H1 (cell line): ENCODE data around the gene SHPK. TPM values are rescaled to one million over a fixed set of nuclear protein-coding genes. Genes with fewer than 3 reads are reported as not detected.

ENCODE experiments used
- CTCF ChIA-PET: fragments of 300-600 bp; sonication (Branson Sonifier 250); formaldehyde crosslinking; loops from one replicate; lab custom pipeline; 2021; ENCODE audit not compliant: partially characterized antibody; lab: Charles Lee
- POLR2A ChIA-PET: fragments of 300-600 bp; sonication (Branson Sonifier 250); formaldehyde crosslinking; loops from one replicate; lab custom pipeline; 2021; ENCODE audit warnings: inconsistent platforms; ENCODE audit not compliant: partially characterized antibody; lab: Charles Lee
- DNase-seq, 2 experiments: peaks; one replicate each; pipeline versions ENCODE4 v3.0.0 to v3.0.0-alpha.2; 2010 to 2022; ENCODE audit warnings: low spot score in 2 of 2, low read depth in 1 of 2, mixed read lengths in 1 of 2
- FAIRE-seq: peaks from 2 replicates; lab custom pipeline; 2011; peaks lifted over from hg19 to GRCh38; lab: Jason Lieb, UNC
- H2AFZ ChIP-seq: 2 replicates; pipeline ENCODE4 v1.8.1; 2012; ENCODE audit warnings: low read length, inconsistent platforms
- H2AK5ac ChIP-seq: 2 replicates; pipeline ENCODE4 v1.6.1; 2013; ENCODE audit warnings: low read depth, low read length
- H2BK120ac ChIP-seq: replicated peaks from 2 replicates; pipeline ENCODE3; 2013; ENCODE audit warnings: low read depth, low read length, inconsistent platforms
- H2BK12ac ChIP-seq: 2 replicates; pipeline ENCODE4 v1.6.1; 2013; ENCODE audit warnings: low read depth, low read length
- H2BK15ac ChIP-seq: 2 replicates; pipeline ENCODE4 v1.6.1; 2013; ENCODE audit warnings: low read length
- H2BK20ac ChIP-seq: 2 replicates; pipeline ENCODE4 v1.6.1; 2013; ENCODE audit warnings: low read length
- H2BK5ac ChIP-seq: 2 replicates; pipeline ENCODE4 v1.6.1; 2013; ENCODE audit warnings: low read depth, low read length
- H3K14ac ChIP-seq: 2 replicates; pipeline ENCODE4 v1.6.1; 2013; ENCODE audit warnings: inconsistent platforms; ENCODE audit not compliant: insufficient read length
- H3K18ac ChIP-seq: 2 replicates; pipeline ENCODE4 v1.6.1; 2013; ENCODE audit warnings: low read length; ENCODE audit errors: extremely low read depth
- H3K23ac ChIP-seq: 2 replicates; pipeline ENCODE4 v1.6.1; 2013; ENCODE audit warnings: inconsistent platforms; ENCODE audit not compliant: insufficient read length
- H3K23me2 ChIP-seq: 2 replicates; pipeline ENCODE4 v1.6.1; 2013; ENCODE audit warnings: low read depth, low read length
- H3K27ac ChIP-seq: 2 replicates; pipeline ENCODE4 v1.6.1; 2011; ENCODE audit warnings: low read depth, low read length, inconsistent platforms
- H3K27me3 ChIP-seq, 4 experiments: replicated peaks in 1 of 4; 1 replicate in 1 of 4; 2 replicates in 3 of 4; pipeline versions ENCODE4 v1.6.1 to v1.8.1; 2011 to 2013; ENCODE audit warnings: low read length in 3 of 4, mild to moderate bottlenecking in 3 of 4, inconsistent platforms in 2 of 4, mixed read lengths in 2 of 4, moderate library complexity in 1 of 4; ENCODE audit not compliant: control insufficient read depth in 3 of 4, insufficient read depth in 3 of 4; ENCODE audit errors: extremely low read depth in 1 of 4
- H3K36me3 ChIP-seq, 4 experiments: 2 replicates each; pipeline versions ENCODE4 v1.6.1 to v1.8.1; 2011 to 2013; ENCODE audit warnings: mild to moderate bottlenecking in 4 of 4, low read length in 3 of 4, moderate library complexity in 2 of 4, control low read depth in 1 of 4, inconsistent platforms in 1 of 4; ENCODE audit not compliant: insufficient read depth in 4 of 4, control insufficient read depth in 2 of 4
- H3K4ac ChIP-seq: replicated peaks from 2 replicates; pipeline ENCODE3; 2013; ENCODE audit warnings: low read length, low read depth, mixed read lengths, inconsistent platforms; ENCODE audit not compliant: insufficient read length
- H3K4me1 ChIP-seq, 4 experiments: replicated peaks in 1 of 4; 1 replicate in 1 of 4; 2 replicates in 3 of 4; pipeline versions ENCODE4 v1.6.1 to v1.8.1; 2011 to 2013; ENCODE audit warnings: low read length in 3 of 4, inconsistent platforms in 2 of 4, mixed read lengths in 1 of 4; ENCODE audit not compliant: insufficient read depth in 4 of 4, control insufficient read depth in 3 of 4
- H3K4me2 ChIP-seq, 2 experiments: 2 replicates each; pipeline versions ENCODE4 v1.6.1 to v1.8.1; 2011 to 2013; ENCODE audit warnings: low read depth in 2 of 2, low read length in 2 of 2, control low read depth in 1 of 2, inconsistent platforms in 1 of 2, mild to moderate bottlenecking in 1 of 2; ENCODE audit not compliant: insufficient read depth in 1 of 2
- H3K4me3 ChIP-seq, 4 experiments: fragments of 200-600, 300-600 bp in 1 of 4; sonication (generic), shearing (Covaris generic), sonication (Bioruptor Twin) in 1 of 4; 2 replicates each; pipeline versions ENCODE4 v1.5.1 to v1.8.1; 2011 to 2016; ENCODE audit warnings: low read length in 4 of 4, low read depth in 3 of 4, control low read depth in 2 of 4, inconsistent platforms in 2 of 4, mild to moderate bottlenecking in 2 of 4, mixed read lengths in 1 of 4, moderate library complexity in 1 of 4; ENCODE audit not compliant: insufficient read depth in 2 of 4; ENCODE audit errors: extremely low read depth in 1 of 4
- H3K56ac ChIP-seq: replicated peaks from 2 replicates; pipeline ENCODE3; 2013; ENCODE audit warnings: low read depth, mild to moderate bottlenecking, mixed read lengths, low read length, inconsistent platforms; ENCODE audit not compliant: insufficient read length
- H3K79me1 ChIP-seq: 2 replicates; pipeline ENCODE4 v1.6.1; 2013; ENCODE audit warnings: low read depth, low read length, control low read depth
- H3K79me2 ChIP-seq, 2 experiments: 2 replicates each; pipeline versions ENCODE4 v1.6.1 to v1.8.1; 2012 to 2013; ENCODE audit warnings: low read length in 2 of 2, mild to moderate bottlenecking in 2 of 2, inconsistent platforms in 1 of 2; ENCODE audit not compliant: insufficient read depth in 2 of 2, control insufficient read depth in 1 of 2
- H3K9ac ChIP-seq, 4 experiments: replicated peaks in 1 of 4; 1 replicate in 1 of 4; 2 replicates in 3 of 4; pipeline versions ENCODE4 v1.6.1 to v1.8.1; 2011 to 2013; ENCODE audit warnings: low read depth in 3 of 4, low read length in 3 of 4, control low read depth in 2 of 4, mild to moderate bottlenecking in 2 of 4, moderate library complexity in 2 of 4, inconsistent platforms in 1 of 4; ENCODE audit errors: extremely low read depth in 1 of 4
- H3K9me3 ChIP-seq, 2 experiments: 2 replicates each; pipeline versions ENCODE4 v1.6.1 to v1.8.1; 2012 to 2013; ENCODE audit warnings: mild to moderate bottlenecking in 2 of 2, moderate library complexity in 2 of 2, control low read depth in 1 of 2, inconsistent platforms in 1 of 2, low read depth in 1 of 2, low read length in 1 of 2, mixed read lengths in 1 of 2; ENCODE audit not compliant: insufficient read depth in 2 of 2
- H4K20me1 ChIP-seq, 2 experiments: replicated peaks in 1 of 2; 2 replicates each; pipeline versions ENCODE3 to v1.8.1; 2011 to 2013; ENCODE audit warnings: inconsistent platforms in 2 of 2, low read length in 2 of 2, mild to moderate bottlenecking in 1 of 2; ENCODE audit not compliant: insufficient read depth in 2 of 2, control insufficient read depth in 1 of 2
- H4K5ac ChIP-seq: 2 replicates; pipeline ENCODE4 v1.6.1; 2013; ENCODE audit warnings: low read length, low read depth, mixed read lengths, inconsistent platforms; ENCODE audit not compliant: insufficient read length
- H4K8ac ChIP-seq: 2 replicates; pipeline ENCODE4 v1.8.0; 2013; ENCODE audit warnings: mild to moderate bottlenecking, moderate library complexity, low read length, inconsistent platforms; ENCODE audit not compliant: insufficient read depth; ENCODE audit errors: extremely low read depth
- H4K91ac ChIP-seq: replicated peaks from 2 replicates; pipeline ENCODE3; 2013; ENCODE audit warnings: low read length, mixed read lengths, inconsistent platforms; ENCODE audit not compliant: insufficient read length
- CREB1 ChIP-seq: IDR thresholded peaks from 2 replicates; pipeline ENCODE4 v1.6.1; 2012; ENCODE audit warnings: inconsistent platforms
- EP300 ChIP-seq, 2 experiments: IDR thresholded peaks; 1 replicate in 1 of 2; 2 replicates in 1 of 2; pipeline ENCODE4 v1.6.1; 2011 to 2012; ENCODE audit warnings: low read depth in 2 of 2, low read length in 2 of 2, mild to moderate bottlenecking in 2 of 2, borderline replicate concordance in 1 of 2, inconsistent platforms in 1 of 2, moderate library complexity in 1 of 2
- FOSL1 ChIP-seq: IDR thresholded peaks from 2 replicates; pipeline ENCODE4 v1.6.1; 2011; ENCODE audit warnings: mild to moderate bottlenecking, low read depth, low read length, moderate library complexity; ENCODE audit not compliant: insufficient read depth
- PHF8 ChIP-seq: fragments of 200-600 bp; sonication (generic); conservative IDR thresholded peaks from 2 replicates; pipeline ENCODE4 v1.7.1; 2012; ENCODE audit warnings: low read depth, mild to moderate bottlenecking, inconsistent platforms, low read length, moderate library complexity
- SIN3A ChIP-seq, 2 experiments: IDR thresholded peaks in 1 of 2; conservative IDR thresholded peaks in 1 of 2; 2 replicates each; pipeline ENCODE4 v1.6.1; 2011 to 2012; ENCODE audit warnings: low read length in 2 of 2, improper control_type of control experiment in 1 of 2, low read depth in 1 of 2, mild to moderate bottlenecking in 1 of 2
- SUZ12 ChIP-seq: fragments of 200-600 bp; sonication (generic); IDR thresholded peaks from 2 replicates; pipeline ENCODE4 v1.6.1; 2012; ENCODE audit warnings: mild to moderate bottlenecking, inconsistent platforms, low read length, moderate library complexity, mixed read lengths
- WGBS, 2 experiments: shearing (Covaris generic) in 1 of 2; methylation state at CpG; one replicate each; pipeline versions ENCODE4 v1.1.6 to v1.1.7; 2013 to 2015; ENCODE audit warnings: low lambda C conversion rate in 2 of 2, mixed read lengths in 2 of 2, inconsistent platforms in 1 of 2, low coverage in 1 of 2, missing lambda C conversion rate in 1 of 2; ENCODE audit not compliant: insufficient replicate concordance in 2 of 2, insufficient coverage in 1 of 2, insufficient read length in 1 of 2; ENCODE audit errors: extremely low coverage in 1 of 2, missing lambda C conversion rate in 1 of 2; 5-methylcytosine and 5-hydroxymethylcytosine counted together
- polyA plus RNA-seq, 7 experiments: library from polyadenylated mRNA; depleted of rRNA in 3 of 7; stranded (reverse) in 5 of 7; unstranded in 2 of 7; fragments of >200 nt in 5 of 7; fragments of 200-250 nt in 2 of 7; gene quantifications; 1 replicate in 5 of 7; 2 replicates in 1 of 7; 4 replicates in 1 of 7; pipeline versions ENCODE4 v1.2.1 to v1.2.3, GENCODE V29; 2011 to 2013; ENCODE audit warnings: missing spikeins in 2 of 7, mixed read lengths in 2 of 7
- total RNA-seq: library from RNA; stranded (reverse); fragmentation: NEBNext Ultra II Directional; extraction: Animal tissue kit (Norgen Biotek cat#: 25700); gene quantifications from 2 replicates; pipeline ENCODE4 v1.2.1, GENCODE V29; 2021
- TF ChIP-seq, protein P1 (sequence below): IDR thresholded peaks from 2 replicates; pipeline ENCODE4 v1.6.1; 2011; ENCODE audit warnings: low read depth, mild to moderate bottlenecking, low read length; ENCODE audit not compliant: insufficient read depth

Gene SHPK
- total and polyA plus RNA-seq, 2 of the 8 experiments (the other 6 are each of a cell fraction or from before 2014, with no cell fraction given): 28.6 to 36.7 TPM

DNA sequence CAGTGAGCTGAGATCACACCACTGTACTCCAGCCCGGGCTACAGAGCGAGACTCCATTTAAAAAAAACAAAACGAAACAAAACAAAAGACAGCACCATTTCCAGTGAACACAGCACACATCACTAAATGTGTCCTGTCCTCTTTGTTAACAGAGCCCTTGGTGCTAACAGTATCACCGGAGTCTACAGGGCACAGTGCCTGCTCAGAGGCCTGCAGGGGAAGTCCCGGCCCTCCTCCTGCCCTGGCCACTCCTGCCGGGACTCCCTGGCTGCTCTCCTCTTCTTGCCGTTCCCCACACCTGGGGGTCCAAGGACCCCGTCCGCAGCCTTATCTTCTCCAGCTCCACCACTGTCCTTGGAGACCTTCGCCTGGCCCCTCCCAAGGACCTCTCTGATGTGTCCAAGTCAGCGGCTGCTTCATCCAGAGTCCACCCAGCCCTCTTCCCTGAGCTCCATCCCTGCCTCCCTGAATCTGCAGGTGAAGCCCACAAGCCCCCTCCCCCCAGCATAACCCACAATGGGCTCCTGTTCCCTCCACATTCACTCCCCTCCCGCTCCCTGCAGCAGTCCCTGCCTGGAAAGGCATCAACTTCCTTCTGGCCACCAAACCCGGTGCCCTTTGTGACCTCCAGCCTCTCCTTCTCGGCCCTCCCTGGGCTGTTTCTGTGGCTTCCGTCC, 35.4 kb downstream of the SHPK start:
- Histone ChIP-seq H4K91ac (no peak overlapping the region), H3K23ac (no peak overlapping the region), H3K9ac (no peak overlapping the region), H3K27me3 (no peaks in the 10 kb centered on the region), H3K4me3 (no peak overlapping the region), H3K79me2 (no peaks in the 10 kb centered on the region), H2BK20ac (no peak overlapping the region), H3K14ac (no peak overlapping the region), H2AK5ac (no peak overlapping the region), H3K9me3 (no peaks in the 10 kb centered on the region), H4K20me1 (peaks cover 2 to 3% of the 10 kb centered on the region in 2 experiments), H3K4me1 (no peaks in the 10 kb centered on the region), H3K79me1 (no peaks in the 10 kb centered on the region), H3K23me2 (no peaks in the 10 kb centered on the region), H3K18ac (no peak overlapping the region), H3K27ac (no peak overlapping the region), H2BK12ac (no peak overlapping the region), H3K4me2 (no peak overlapping the region), H3K36me3 (no peaks in the 10 kb centered on the region; a peak in 1 of 8 replicates), H3K4ac (no peak overlapping the region), H2BK120ac (no peak overlapping the region), H3K56ac (no peak overlapping the region), H4K8ac (no peak overlapping the region), H4K5ac (no peak overlapping the region), H2AFZ (no peak overlapping the region), H2BK15ac (no peak overlapping the region), H2BK5ac (no peak overlapping the region)
- DNase-seq (no peak), FAIRE-seq (no peak)
- TF ChIP-seq EP300 (IDR thresholded peaks at IDR 0.05; ENCODE audit: borderline replicate concordance in 1 of 2, low read depth in 2 of 2, low read length in 2 of 2): no peak
- no peak for TF ChIP-seq PHF8
- no peak for TF ChIP-seq SIN3A (conservative IDR thresholded peaks at IDR 0.05 in 1 of 2, IDR thresholded peaks at IDR 0.05 in 1 of 2; ENCODE audit: low read depth in 1 of 2, low read length in 2 of 2)
- TF ChIP-seq, protein P1, sequence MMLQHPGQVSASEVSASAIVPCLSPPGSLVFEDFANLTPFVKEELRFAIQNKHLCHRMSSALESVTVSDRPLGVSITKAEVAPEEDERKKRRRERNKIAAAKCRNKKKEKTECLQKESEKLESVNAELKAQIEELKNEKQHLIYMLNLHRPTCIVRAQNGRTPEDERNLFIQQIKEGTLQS: no peak
- TF ChIP-seq CREB1: no peak
- no peak for TF ChIP-seq FOSL1
- no peak for TF ChIP-seq SUZ12
- ChIA-PET CTCF (interaction anchor here (0.9 to 4.2 kb wide), 7 partner anchors 11 to 140 kb away, joined by 3 to 30 read pairs (median 5); no protein-coding TSS in a partner anchor), POLR2A (interaction anchor here (0.6 kb wide), 2 partner anchors 104 to 106 kb away, joined by 3 to 5 read pairs; no protein-coding TSS in a partner anchor)
- 88% methylated on average over 15 of the region's 15 CpGs; no CpG with 5 or more reads in 1 of the 2 experiments for WGBS, 2 experiments
